Adrenal gland (tissue), 12 donors: ENCODE data around the gene MITF. TPM values are rescaled to one million over a fixed set of nuclear protein-coding genes. Genes with fewer than 3 reads are reported as not detected.

Source experiments
- DNase-seq, 7 donors: peaks; one replicate each; pipeline ENCODE4 v3.0.0-alpha.2; 2019 to 2020
- H3K27ac ChIP-seq, 5 donors: fragments of 200-600 bp; sonication (generic) in 4 of 5; 1 replicate in 3 of 5; 2 replicates in 2 of 5; pipeline versions ENCODE4 v1.5.1 to v1.8.0; 2016 to 2020; ENCODE audit warnings: mild to moderate bottlenecking in 1 of 5
- H3K27me3 ChIP-seq: fragments of 200-600 bp; 2 replicates; pipeline ENCODE4 v1.8.0; 2021
- H3K36me3 ChIP-seq, 2 donors: fragments of 200-600 bp; replicated peaks in 1 of 2; 1 replicate in 1 of 2; 2 replicates in 1 of 2; pipeline versions ENCODE4 v1.5.1 to v1.8.0; 2018 to 2022
- H3K4me1 ChIP-seq, 2 donors: fragments of 200-600 bp; replicated peaks in 1 of 2; 1 replicate in 1 of 2; 2 replicates in 1 of 2; pipeline versions ENCODE4 v1.5.1 to v1.8.0; 2018 to 2021
- H3K4me3 ChIP-seq, 4 donors: fragments of 200-600 bp; sonication (generic) in 3 of 4; one replicate each; pipeline ENCODE4 v1.5.1; 2016 to 2018
- H3K9me3 ChIP-seq, 3 donors: fragments of 200-600 bp; sonication (generic) in 1 of 3; replicated peaks in 1 of 3; 1 replicate in 2 of 3; 2 replicates in 1 of 3; pipeline versions ENCODE4 v1.5.1 to v1.8.0; 2016 to 2021
- POLR2A ChIP-seq, 2 donors: fragments of 450-650 bp; IDR thresholded peaks; one replicate each; pipeline ENCODE4 v1.6.1; 2017; ENCODE audit warnings: antibody characterized with exemption in 2 of 2, mild to moderate bottlenecking in 2 of 2, moderate library complexity in 1 of 2
- WGBS, 4 donors: extraction: QIAGEN DNeasy Blood & Tissue Kit in 2 of 4; methylation state at CpG; one replicate each; pipeline versions ENCODE4 v1.1.5 to v1.1.7; 2013 to 2017; 5-methylcytosine and 5-hydroxymethylcytosine counted together
- intact Hi-C, 2 donors: fragments of 100-400 bp; cut with DNase I; formaldehyde crosslinking; loops; one replicate each; pipeline versions ENCODE4 v1.14.1 to v1.15.0; 2022 to 2023
- polyA plus RNA-seq, 3 donors: library from polyadenylated mRNA; stranded (reverse); fragments of 200-250 nt in 2 of 3; fragments of 350-450 nt in 1 of 3; fragmentation: Illumina TruSeq in 1 of 3; extraction: RNeasy Lipid Tissue Mini Kit (QIAGEN cat#74804) in 1 of 3; gene quantifications; one replicate each; pipeline ENCODE4 v1.2.3, GENCODE V29; 2013 to 2014
- total RNA-seq, 9 donors: library from RNA; depleted of rRNA in 4 of 9; stranded (reverse); fragments of >200 nt in 4 of 9; fragments of 120-200 nt in 1 of 9; fragmentation: NEBNext Ultra II Directional in 1 of 9; extraction: Animal tissue kit (Norgen Biotek cat#: 25700) in 1 of 9; gene quantifications; one replicate each; pipeline versions ENCODE4 v1.1.0 to v1.2.4, GENCODE V29; 2013 to 2023
- TF ChIP-seq, protein P1 (sequence below), 6 experiments: fragments of 450-650 bp in 4 of 6; fragments of 200-600 bp in 2 of 6; sonication (generic) in 1 of 6; IDR thresholded peaks; 1 replicate in 5 of 6; 2 replicates in 1 of 6; pipeline versions ENCODE4 v1.5.1 to v1.8.0; 2016 to 2021; ENCODE audit warnings: antibody characterized with exemption in 6 of 6, mild to moderate bottlenecking in 2 of 6, moderate library complexity in 1 of 6
- donor health status: healthy with polysubstance abuse.
- donor health status: Bipolar disorder and iron deficiency.
- donor health status: DM: yes; HTN: yes; CAD: no.
- donor health status: DM: no; HTN: no; CAD: no.
- donor health status: DM: no; HTN: no; CAD: no.
- donor health status: DM: yes; HTN: yes; CAD: no.

The MITF gene
- total and polyA plus RNA-seq, 12 donors, result 2.4 to 23.4 (median 10.6) TPM

- DNase-seq, result no peak
- Histone ChIP-seq H3K36me3 (no peaks in the 10 kb centered on the region), H3K4me3 (no peak overlapping the region), H3K4me1 (no peaks in the 10 kb centered on the region), H3K9me3 (no peaks in the 10 kb centered on the region), H3K27ac (no peak overlapping the region), H3K27me3 (no peaks in the 10 kb centered on the region)
- no peak for TF ChIP-seq POLR2A (IDR thresholded peaks at IDR 0.05)
- TF ChIP-seq, protein P1, sequence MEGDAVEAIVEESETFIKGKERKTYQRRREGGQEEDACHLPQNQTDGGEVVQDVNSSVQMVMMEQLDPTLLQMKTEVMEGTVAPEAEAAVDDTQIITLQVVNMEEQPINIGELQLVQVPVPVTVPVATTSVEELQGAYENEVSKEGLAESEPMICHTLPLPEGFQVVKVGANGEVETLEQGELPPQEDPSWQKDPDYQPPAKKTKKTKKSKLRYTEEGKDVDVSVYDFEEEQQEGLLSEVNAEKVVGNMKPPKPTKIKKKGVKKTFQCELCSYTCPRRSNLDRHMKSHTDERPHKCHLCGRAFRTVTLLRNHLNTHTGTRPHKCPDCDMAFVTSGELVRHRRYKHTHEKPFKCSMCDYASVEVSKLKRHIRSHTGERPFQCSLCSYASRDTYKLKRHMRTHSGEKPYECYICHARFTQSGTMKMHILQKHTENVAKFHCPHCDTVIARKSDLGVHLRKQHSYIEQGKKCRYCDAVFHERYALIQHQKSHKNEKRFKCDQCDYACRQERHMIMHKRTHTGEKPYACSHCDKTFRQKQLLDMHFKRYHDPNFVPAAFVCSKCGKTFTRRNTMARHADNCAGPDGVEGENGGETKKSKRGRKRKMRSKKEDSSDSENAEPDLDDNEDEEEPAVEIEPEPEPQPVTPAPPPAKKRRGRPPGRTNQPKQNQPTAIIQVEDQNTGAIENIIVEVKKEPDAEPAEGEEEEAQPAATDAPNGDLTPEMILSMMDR (IDR thresholded peaks at IDR 0.05), result no peak
- WGBS, 4 donors, result 86 to 91% (median 87%) methylated on average over 3 of the region's 3 CpGs
- intact Hi-C loops, result loop anchor here (5.0 to 10.0 kb wide), 2 partner anchors 147 to 254 kb away; no protein-coding TSS in a partner anchor
Observed at GRCh38 chr3:69941439-69942176, 202.3 kb downstream of the MITF start.

GRCh38 chr3:69944931-69945493 is 205.7 kb downstream of the MITF start:
- no peak for TF ChIP-seq POLR2A (IDR thresholded peaks at IDR 0.05)
- TF ChIP-seq, protein P1 (IDR thresholded peaks at IDR 0.05), result no peak
- Histone ChIP-seq H3K36me3 (no peaks in the 10 kb centered on the region), H3K4me1 (no peaks in the 10 kb centered on the region), H3K27me3 (no peaks in the 10 kb centered on the region), H3K27ac (no peak overlapping the region), H3K9me3 (no peaks in the 10 kb centered on the region), H3K4me3 (no peak overlapping the region)
- WGBS, 4 donors, result 80% methylated on average over 3 of the region's 3 CpGs
- intact Hi-C loops, result loop anchor here (5.0 to 10.0 kb wide), 3 partner anchors 150 to 258 kb away; no protein-coding TSS in a partner anchor
- DNase-seq, result no peak

DNA sequence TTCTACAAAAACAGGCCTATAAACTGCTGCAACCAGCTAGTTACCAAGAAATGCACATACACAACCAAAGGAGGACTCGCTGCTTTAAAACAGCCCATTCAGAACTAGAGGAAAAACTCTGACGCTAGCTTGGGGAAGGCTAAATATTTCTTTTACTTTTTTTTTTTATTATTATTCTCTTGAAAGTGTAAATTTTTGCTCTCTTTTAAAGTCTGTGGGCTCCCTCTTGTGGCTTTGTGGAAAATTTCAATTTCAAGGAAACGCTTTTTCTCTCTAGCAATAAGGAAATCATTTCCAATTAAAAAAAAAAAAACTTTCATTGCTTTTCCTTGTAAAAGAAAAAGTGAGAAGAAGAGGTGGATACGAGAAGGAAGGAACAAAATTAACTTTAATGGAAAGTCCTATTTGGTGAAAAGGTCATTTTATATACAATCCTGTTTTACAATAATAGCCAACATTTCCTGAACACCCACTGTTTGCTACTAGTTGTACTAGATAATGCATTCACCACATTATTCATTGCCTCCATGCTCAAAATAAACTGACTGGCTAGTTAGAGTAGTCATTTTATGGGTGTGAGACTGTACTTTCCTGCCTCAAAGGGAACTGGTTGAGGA is 209.1 kb downstream of the MITF start:
- no peaks in the 10 kb centered on the region for H3K27me3 ChIP-seq
- H3K4me3 ChIP-seq, result no peak overlapping the region
- no peak for TF ChIP-seq POLR2A (IDR thresholded peaks at IDR 0.05)
- TF ChIP-seq, protein P1 (IDR thresholded peaks at IDR 0.05), result peak; percentile 28 to 75 (median 58)
- 11 to 16% (median 15%) methylated on average over 4 of the region's 4 CpGs for WGBS, 4 donors
- H3K27ac ChIP-seq, result no peak overlapping the region
- no peak for DNase-seq
- no peaks in the 10 kb centered on the region for H3K4me1 ChIP-seq
- no peaks in the 10 kb centered on the region for H3K36me3 ChIP-seq
- H3K9me3 ChIP-seq, result no peaks in the 10 kb centered on the region
- intact Hi-C loops, result loop anchor here in 1 of 2 donors (5.0 to 10.0 kb wide), 2 partner anchors 154 to 256 kb away; no protein-coding TSS in a partner anchor

DNA sequence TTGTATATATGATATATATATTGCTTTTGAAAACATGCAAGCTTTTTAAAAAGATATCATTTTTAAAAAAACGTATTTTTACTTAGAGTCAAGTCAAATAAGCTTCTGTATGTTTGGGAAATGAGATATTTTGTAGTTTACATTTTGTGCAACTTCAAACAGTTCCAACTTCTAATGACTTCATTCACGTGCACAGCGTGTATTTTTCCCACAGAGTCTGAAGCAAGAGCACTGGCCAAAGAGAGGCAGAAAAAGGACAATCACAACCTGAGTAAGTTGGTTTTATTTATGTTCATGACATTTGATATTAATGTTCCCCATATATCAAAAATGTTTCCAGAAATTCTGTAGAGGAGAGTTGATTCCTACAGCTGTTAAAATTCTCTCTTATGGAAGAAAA is 212.4 kb downstream of the MITF start:
- H3K27ac ChIP-seq, result no peak overlapping the region
- TF ChIP-seq, protein P1 (IDR thresholded peaks at IDR 0.05), result no peak
- no peak for TF ChIP-seq POLR2A (IDR thresholded peaks at IDR 0.05)
- no peak for DNase-seq
- H3K4me1 ChIP-seq, result no peaks in the 10 kb centered on the region
- H3K27me3 ChIP-seq, result no peaks in the 10 kb centered on the region
- no peaks in the 10 kb centered on the region for H3K36me3 ChIP-seq
- H3K9me3 ChIP-seq, result no peaks in the 10 kb centered on the region
- intact Hi-C loops, result no loop called here
- WGBS, 4 donors, result 86 to 91% (median 87%) methylated on average over 3 of the region's 3 CpGs
- no peak overlapping the region for H3K4me3 ChIP-seq
